Urinary bladder (tissue), 4 donors: ENCODE results near the gene CYB561A3. TPM values are rescaled to one million over a fixed set of nuclear protein-coding genes. Genes with fewer than 3 reads are reported as not detected.

Experiments
- DNase-seq: peaks from one replicate; pipeline ENCODE4 v3.0.0-alpha.2; 2015; ENCODE audit errors: extremely low spot score
- H3K27ac ChIP-seq: one replicate; pipeline ENCODE4 v1.5.1; 2013; ENCODE audit warnings: low read depth, mild to moderate bottlenecking, moderate library complexity
- H3K36me3 ChIP-seq: one replicate; pipeline ENCODE4 v1.6.1; 2013; ENCODE audit warnings: mild to moderate bottlenecking, moderate library complexity; ENCODE audit not compliant: insufficient read depth
- H3K4me1 ChIP-seq: one replicate; pipeline ENCODE4 v1.6.1; 2013; ENCODE audit warnings: mild to moderate bottlenecking, moderate library complexity; ENCODE audit not compliant: insufficient read depth
- H3K4me3 ChIP-seq: one replicate; pipeline ENCODE4 v1.5.1; 2013; ENCODE audit warnings: low read depth, low read length
- WGBS: extraction: QIAGEN DNeasy Blood & Tissue Kit; methylation state at CpG from one replicate; pipeline ENCODE4 v1.1.7; 2013; 5-methylcytosine and 5-hydroxymethylcytosine counted together
- polyA plus RNA-seq: library from polyadenylated mRNA; stranded (reverse); fragments of 200-250 nt; gene quantifications from one replicate; pipeline ENCODE4 v1.2.3, GENCODE V29; 2013
- total RNA-seq: library from RNA; depleted of rRNA; stranded (reverse); fragments of >200 nt; gene quantifications from one replicate; pipeline ENCODE4 v1.2.3, GENCODE V29; 2014
- donor health status: healthy with polysubstance abuse.
- donor health status: healthy.

The CYB561A3 gene
- total and polyA plus RNA-seq, 2 donors, result 19.6 to 34.9 TPM

DNA sequence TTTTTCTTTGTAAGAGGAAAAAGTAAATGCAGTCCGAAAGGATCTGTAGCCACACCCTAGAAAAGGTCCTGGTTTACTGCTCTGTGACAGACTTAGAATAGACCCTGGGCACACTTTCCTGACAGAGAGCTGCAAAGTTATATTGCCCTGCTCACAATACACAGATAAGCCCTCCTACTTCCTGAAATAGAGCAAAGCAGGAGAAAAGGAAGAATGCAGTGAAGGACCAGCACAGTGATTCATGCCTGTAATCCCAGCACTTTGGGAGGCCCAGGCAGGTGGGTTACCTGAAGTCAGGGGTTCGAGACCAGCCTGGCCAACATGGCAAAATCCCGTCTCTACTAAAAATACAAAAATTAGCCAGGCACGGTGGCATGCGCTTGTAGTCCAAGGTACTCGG is 2.2 kb downstream of the CYB561A3 start:
- Histone ChIP-seq H3K4me1 (peaks cover 2% of the 10 kb centered on the region), H3K36me3 (no peaks in the 10 kb centered on the region), H3K27ac (no peak overlapping the region), H3K4me3 (no peak overlapping the region)
- DNase-seq, result no peak
- 88% methylated on average over 6 of the region's 6 CpGs for WGBS

- Histone ChIP-seq H3K4me1 (peaks cover 2% of the 10 kb centered on the region), H3K36me3 (no peaks in the 10 kb centered on the region), H3K4me3 (no peak overlapping the region), H3K27ac (no peak overlapping the region)
- WGBS, result 97% methylated on average over 11 of the region's 11 CpGs
- DNase-seq, result no peak
Measured at GRCh38 chr11:61358566-61358965, 3.1 kb downstream of the CYB561A3 start.

DNA sequence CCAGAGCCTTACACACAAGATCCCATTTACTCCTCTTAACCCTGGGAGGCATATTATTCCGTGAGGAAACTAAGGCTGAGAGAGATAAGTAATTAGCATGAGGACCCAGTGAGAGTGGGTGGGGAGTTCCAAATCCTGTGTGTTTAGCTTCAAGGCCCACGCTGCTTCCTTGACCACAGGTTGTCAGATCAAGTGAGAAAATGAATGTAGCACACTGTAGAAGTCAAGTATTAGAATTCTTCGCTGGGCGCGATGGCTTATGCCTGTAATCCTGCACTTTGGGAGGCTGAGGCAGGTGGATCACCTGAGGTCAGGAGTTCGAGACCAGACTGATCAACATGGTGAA is 3.8 kb downstream of the CYB561A3 start:
- Histone ChIP-seq H3K27ac (no peak overlapping the region), H3K4me3 (no peak overlapping the region), H3K36me3 (peaks cover under 1% of the 10 kb centered on the region), H3K4me1 (no peaks in the 10 kb centered on the region)
- WGBS, result 94% methylated on average over 6 of the region's 6 CpGs
- no peak for DNase-seq

DNA sequence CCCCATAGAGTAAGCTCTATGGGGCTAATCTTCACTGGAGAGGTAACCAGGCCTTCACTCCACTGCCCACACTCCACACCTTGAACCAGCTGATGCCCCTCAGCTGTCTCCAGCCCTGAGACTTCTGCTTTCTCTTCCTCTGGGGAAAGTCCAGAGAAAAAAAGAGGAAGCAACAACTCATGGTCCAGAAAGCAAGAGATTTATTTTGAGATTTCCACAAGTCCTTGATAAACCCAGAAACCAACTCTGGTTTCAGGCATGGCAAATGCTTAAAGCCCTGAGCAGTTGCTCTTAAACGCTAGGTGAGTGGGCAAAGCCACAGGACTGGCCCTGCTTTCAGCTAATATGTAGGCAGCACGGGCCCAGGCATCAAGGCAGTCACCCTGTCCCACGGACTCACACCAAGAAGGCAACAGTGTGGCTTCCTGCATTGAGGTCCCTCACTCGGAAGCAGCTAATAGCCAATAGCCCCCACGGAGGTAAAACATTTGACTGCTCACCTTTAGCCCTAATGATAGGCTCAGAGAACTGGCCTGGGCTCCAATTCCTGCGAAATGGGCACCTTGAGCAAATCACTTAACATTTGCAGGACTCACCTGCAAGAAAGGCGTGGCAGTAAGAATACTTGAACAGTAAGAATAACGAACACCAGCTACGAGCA is 4.3 kb downstream of the CYB561A3 start:
- no peak for DNase-seq
- Histone ChIP-seq H3K27ac (no peak overlapping the region), H3K4me3 (no peak overlapping the region), H3K36me3 (peaks cover 2% of the 10 kb centered on the region), H3K4me1 (no peaks in the 10 kb centered on the region)
- 89% methylated on average over 9 of the region's 9 CpGs for WGBS

GRCh38 chr11:61356706-61357105 is 5.0 kb downstream of the CYB561A3 start:
- Histone ChIP-seq H3K36me3 (peaks cover 2% of the 10 kb centered on the region), H3K4me3 (no peak overlapping the region), H3K4me1 (no peaks in the 10 kb centered on the region), H3K27ac (no peak overlapping the region)
- no peak for DNase-seq
- WGBS, result 93% methylated on average over 4 of the region's 4 CpGs

DNA sequence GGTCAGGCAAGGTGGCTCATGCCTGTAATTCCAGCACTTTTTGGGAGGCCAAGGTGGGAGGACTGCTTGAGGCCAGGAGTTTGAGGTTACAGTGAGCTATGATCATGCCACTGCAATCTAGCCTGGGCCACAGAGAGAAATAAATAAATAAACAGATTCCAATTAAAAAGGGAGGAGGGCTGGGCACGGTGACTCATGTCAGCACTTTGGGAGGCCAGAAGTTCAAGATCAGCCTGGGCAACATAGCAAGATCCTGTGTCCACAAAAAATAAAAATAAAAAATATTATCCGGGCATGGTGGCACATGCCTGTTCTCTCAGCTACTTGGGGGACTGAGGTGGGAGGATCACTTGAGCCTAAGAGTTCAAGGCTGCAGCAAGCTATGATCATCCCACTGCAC is 7.5 kb downstream of the CYB561A3 start:
- WGBS, result 83% methylated on average over 2 of the region's 2 CpGs
- Histone ChIP-seq H3K4me1 (no peaks in the 10 kb centered on the region), H3K36me3 (peaks cover 2% of the 10 kb centered on the region), H3K4me3 (no peak overlapping the region), H3K27ac (no peak overlapping the region)
- no peak for DNase-seq

DNA sequence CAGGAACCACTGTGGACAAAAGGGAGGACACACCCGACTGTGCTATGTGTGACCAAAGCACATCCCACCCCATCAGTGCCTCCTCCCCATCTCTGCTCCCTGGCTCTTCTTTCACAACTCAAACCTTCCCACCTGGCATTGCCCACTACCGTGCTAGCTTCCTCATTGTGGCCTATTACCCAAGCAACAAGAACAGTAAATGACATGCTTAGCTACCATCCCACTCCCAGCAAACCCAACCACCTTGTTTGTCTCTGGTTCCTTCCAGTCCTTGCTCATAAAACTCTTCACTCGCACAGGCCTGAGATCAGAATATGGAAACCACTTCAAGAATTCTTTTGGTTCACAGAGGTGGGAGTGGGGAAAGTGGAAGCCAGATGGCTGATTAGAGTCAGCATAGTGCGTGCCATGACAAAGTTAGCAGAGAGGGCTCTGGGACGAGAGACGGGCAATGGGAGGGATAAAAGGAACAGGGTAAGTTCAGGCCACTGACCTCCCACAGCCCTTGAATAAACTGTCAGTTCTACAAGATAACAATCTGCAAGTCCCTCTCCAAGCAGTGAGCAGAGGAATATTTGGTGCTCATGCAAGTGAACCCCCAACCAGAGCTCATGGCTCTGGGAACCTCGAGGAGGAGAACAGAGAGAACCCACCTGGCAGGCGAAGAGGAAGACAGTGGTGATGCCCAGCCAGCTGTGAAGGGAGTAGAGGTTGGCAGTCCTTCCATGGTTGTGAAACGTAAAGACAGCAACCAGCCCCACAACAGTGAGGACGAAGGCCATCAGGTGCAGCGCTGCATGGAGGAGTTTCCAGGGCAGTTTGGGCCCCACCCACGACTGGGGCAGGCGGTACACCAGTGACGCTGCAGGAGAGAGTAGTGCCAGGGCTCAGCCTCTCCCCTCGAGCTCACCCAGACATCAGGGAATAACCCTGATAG is 8.3 kb downstream of the CYB561A3 start:
- WGBS, result 85% methylated on average over 15 of the region's 15 CpGs
- H3K4me3 ChIP-seq, result no peak overlapping the region

GRCh38 chr11:61352038-61352437 is 9.6 kb downstream of the CYB561A3 start:
- DNase-seq, result no peak
- WGBS, result 84% methylated on average over 8 of the region's 8 CpGs
- no peak overlapping the region for H3K27ac ChIP-seq
- peaks cover 2% of the 10 kb centered on the region for H3K36me3 ChIP-seq
- H3K4me3 ChIP-seq, result no peak overlapping the region
- H3K4me1 ChIP-seq, result no peaks in the 10 kb centered on the region

More for the DNA sequence above, 8.3 kb downstream of the CYB561A3 start:
- DNase-seq, result no peak
- Histone ChIP-seq H3K36me3 (peaks cover 2% of the 10 kb centered on the region), H3K4me1 (no peaks in the 10 kb centered on the region), H3K27ac (no peak overlapping the region)

- Histone ChIP-seq H3K4me3 (no peak overlapping the region), H3K27ac (no peak overlapping the region), H3K36me3 (peaks cover 2% of the 10 kb centered on the region), H3K4me1 (no peaks in the 10 kb centered on the region)
- WGBS, result 96% methylated on average over 8 of the region's 8 CpGs
- no peak for DNase-seq
Measured at GRCh38 chr11:61350803-61351202, 10.9 kb downstream of the CYB561A3 start.

- WGBS, result 85% methylated on average over 1 of the region's 1 CpG
- DNase-seq, result no peak
- no peak overlapping the region for H3K27ac ChIP-seq
Measured at GRCh38 chr11:61350336-61350735, 11.3 kb downstream of the CYB561A3 start.

GRCh38 chr11:61349916-61350315 is 11.8 kb downstream of the CYB561A3 start:
- no peak overlapping the region for H3K27ac ChIP-seq

More at GRCh38 chr11:61350336-61350735, 11.3 kb downstream of the CYB561A3 start:
- no peak overlapping the region for H3K4me3 ChIP-seq
- peaks cover 2% of the 10 kb centered on the region for H3K36me3 ChIP-seq
- no peaks in the 10 kb centered on the region for H3K4me1 ChIP-seq

DNA sequence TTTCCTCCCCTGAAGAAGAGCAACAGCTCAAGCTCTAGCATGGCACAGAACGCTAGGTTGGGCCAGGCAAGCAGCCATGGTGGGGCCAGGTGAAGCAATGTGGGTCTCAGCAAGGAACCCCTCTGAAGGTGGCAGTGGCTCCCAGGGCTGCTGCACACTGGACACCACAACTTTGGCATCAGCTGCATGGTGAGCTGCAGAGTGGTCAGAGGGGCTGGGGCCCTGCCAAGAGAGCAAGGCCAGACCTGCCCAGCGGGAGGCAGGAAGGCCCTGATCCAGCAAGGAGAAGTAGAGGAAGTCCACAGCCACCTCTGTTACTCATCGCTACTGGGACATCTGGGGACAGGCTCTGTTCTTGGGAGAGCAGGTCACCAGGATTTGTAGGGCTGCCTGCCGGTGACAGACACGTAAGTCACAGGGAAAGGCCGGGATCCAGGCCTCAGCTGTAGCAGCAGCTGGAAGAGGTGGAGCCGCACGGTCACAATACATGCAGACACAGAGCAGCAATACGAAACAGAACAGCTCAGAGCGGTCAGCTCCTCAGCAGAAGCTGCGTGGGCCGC is 12.4 kb downstream of the CYB561A3 start:
- 83% methylated on average over 12 of the region's 12 CpGs for WGBS
- DNase-seq, result no peak
- Histone ChIP-seq H3K36me3 (peaks cover 2% of the 10 kb centered on the region), H3K4me3 (no peak overlapping the region), H3K27ac (no peak overlapping the region), H3K4me1 (no peaks in the 10 kb centered on the region)

More at GRCh38 chr11:61349916-61350315, 11.8 kb downstream of the CYB561A3 start:
- DNase-seq, result no peak
- no peak overlapping the region for H3K4me3 ChIP-seq
- H3K4me1 ChIP-seq, result no peaks in the 10 kb centered on the region
- H3K36me3 ChIP-seq, result peaks cover 2% of the 10 kb centered on the region
- WGBS, result 94% methylated on average over 10 of the region's 10 CpGs

DNA sequence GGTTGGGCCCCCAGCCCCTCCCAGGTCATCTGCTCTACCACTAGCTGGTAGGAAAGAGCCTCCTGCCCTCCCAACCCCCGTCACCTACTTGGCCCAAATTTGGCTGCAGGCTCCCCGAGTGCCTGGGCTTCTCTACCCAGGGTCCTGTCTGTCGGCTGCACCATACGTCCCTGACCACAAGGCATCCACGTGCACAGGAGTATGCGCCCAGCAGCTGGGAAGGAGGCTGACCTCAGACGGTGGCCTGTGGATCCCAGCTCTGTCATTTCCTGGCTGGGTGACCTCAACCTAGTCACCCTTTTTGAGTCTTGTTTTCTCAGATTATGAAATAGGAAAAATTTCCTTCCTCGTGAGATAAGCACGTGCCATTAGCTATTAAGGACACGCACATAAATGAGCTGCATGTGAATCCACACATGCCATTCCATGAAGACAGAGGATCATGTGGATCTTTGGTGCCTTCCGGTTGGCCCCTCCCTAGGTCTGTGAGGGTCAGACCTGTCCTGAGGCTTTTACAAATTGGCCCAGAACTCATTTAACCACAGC is 13.7 kb downstream of the CYB561A3 start:
- Histone ChIP-seq H3K27ac (no peak overlapping the region), H3K36me3 (peaks cover 2% of the 10 kb centered on the region)
- DNase-seq, result no peak

More for the DNA sequence above, 13.7 kb downstream of the CYB561A3 start:
- Histone ChIP-seq H3K4me1 (no peaks in the 10 kb centered on the region), H3K4me3 (no peak overlapping the region)
- whole genome bisulfite sequencing, result 72% methylated on average over 11 of the region's 11 CpGs
